SU-DHL-6 (cell line): ENCODE data around the gene CD19.

ENCODE experiments used
- H2AFZ ChIP-seq: fragments of 200-600 bp; sonication (generic); 2 replicates; pipeline ENCODE4 v1.6.1; 2014; ENCODE audit warnings: low read depth, mild to moderate bottlenecking, moderate library complexity, mixed read lengths, antibody characterized with exemption, low read length; ENCODE audit not compliant: severe bottlenecking
- H3F3A ChIP-seq: fragments of 200-600 bp; shearing (Covaris generic); 2 replicates; pipeline ENCODE4 v1.6.0; 2016; ENCODE audit warnings: antibody characterized with exemption, mild to moderate bottlenecking; ENCODE audit not compliant: insufficient read depth
- H3K27ac ChIP-seq: fragments of 200-600 bp; sonication (generic); 2 replicates; pipeline ENCODE4 v1.5.1; 2016; ENCODE audit warnings: low read depth, mild to moderate bottlenecking, low read length, moderate library complexity, mixed read lengths
- H3K27me3 ChIP-seq: fragments of 200-600 bp; sonication (generic), shearing (Covaris generic); 2 replicates; pipeline ENCODE4 v1.6.0; 2014; ENCODE audit warnings: mild to moderate bottlenecking, low read length
- H3K36me3 ChIP-seq: fragments of 200-600 bp; sonication (generic); 2 replicates; pipeline ENCODE4 v1.6.1; 2014; ENCODE audit warnings: mild to moderate bottlenecking, low read length, mixed read lengths
- H3K4me2 ChIP-seq: fragments of 300-600, 200-600 bp; shearing (Covaris generic), sonication (generic); 2 replicates; pipeline ENCODE4 v1.6.0; 2014; ENCODE audit warnings: low read length, low read depth, mild to moderate bottlenecking; ENCODE audit not compliant: poor library complexity, severe bottlenecking
- H3K4me3 ChIP-seq: fragments of 200-600 bp; sonication (generic); 2 replicates; pipeline ENCODE4 v1.5.1; 2014; ENCODE audit warnings: antibody characterized with exemption, low read length, mild to moderate bottlenecking, mixed read lengths; ENCODE audit not compliant: insufficient read depth, poor library complexity, severe bottlenecking
- H3K79me2 ChIP-seq: fragments of 200-600 bp; sonication (generic); 2 replicates; pipeline ENCODE4 v1.6.1; 2014; ENCODE audit warnings: mild to moderate bottlenecking, low read length, moderate library complexity; ENCODE audit not compliant: insufficient read depth
- H3K9ac ChIP-seq: fragments of 200-600 bp; sonication (generic); 2 replicates; pipeline ENCODE4 v1.7.0; 2014; ENCODE audit warnings: mild to moderate bottlenecking, low read length
- H3K9me2 ChIP-seq: fragments of 200-600 bp; sonication (generic); replicated peaks from 2 replicates; pipeline ENCODE4 v1.6.1; 2014; ENCODE audit warnings: low read length; ENCODE audit not compliant: insufficient read depth
- H3K9me3 ChIP-seq: fragments of 200-600 bp; sonication (generic); 2 replicates; pipeline ENCODE4 v1.6.1; 2014; ENCODE audit warnings: low read length, mixed read lengths; ENCODE audit not compliant: insufficient read depth
- H4K20me1 ChIP-seq: fragments of 200-600 bp; sonication (generic); 2 replicates; pipeline ENCODE4 v1.6.1; 2014; ENCODE audit warnings: low read depth, mild to moderate bottlenecking, antibody characterized with exemption, low read length, moderate library complexity, mixed read lengths
- EZH2phosphoT487 ChIP-seq: fragments of 200-600 bp; sonication (generic), shearing (Covaris generic); conservative IDR thresholded peaks from 2 replicates; pipeline ENCODE4 v1.6.1; 2018; ENCODE audit warnings: mild to moderate bottlenecking, antibody characterized with exemption, low read length, moderate library complexity, mixed read lengths
- TF ChIP-seq, protein P1 (sequence below): fragments of 200-600 bp; sonication (generic); IDR thresholded peaks from one replicate; pipeline ENCODE4 v1.5.1; 2017; ENCODE audit warnings: antibody characterized with exemption, mild to moderate bottlenecking, low read length, moderate library complexity; ENCODE audit not compliant: insufficient read depth, poor library complexity, severe bottlenecking

Gene CD19

DNA sequence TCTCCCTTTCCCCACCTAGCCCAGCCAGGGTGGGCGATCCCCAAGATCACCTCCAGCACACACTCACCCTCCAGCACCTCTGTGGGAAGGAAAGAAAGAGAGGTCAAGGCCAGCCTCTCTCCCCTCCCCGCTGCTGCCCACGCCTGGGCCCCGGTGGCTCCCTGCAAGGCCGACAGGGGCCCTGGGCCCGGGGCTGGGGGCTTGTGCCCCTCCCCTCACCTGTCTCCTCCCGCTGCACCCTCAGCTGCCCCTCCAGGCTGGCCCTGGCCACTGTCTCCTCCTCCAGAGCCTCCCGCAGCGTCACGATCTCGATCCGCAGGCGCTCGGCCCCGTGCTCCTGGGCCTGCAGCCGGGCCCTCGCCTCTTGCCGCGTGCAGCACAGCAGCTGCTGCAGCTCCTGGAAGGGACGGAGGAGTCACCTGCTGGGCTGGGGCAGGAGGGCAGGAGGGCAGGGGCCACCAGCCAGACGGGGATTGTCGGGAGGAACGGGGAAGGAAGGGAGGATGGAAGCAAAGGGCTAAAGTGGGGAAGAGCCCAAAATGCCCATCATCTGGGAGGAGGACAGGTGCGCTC lies 25.9 kb upstream of the CD19 start:
- Histone ChIP-seq H3K9me3 (no peaks in the 10 kb centered on the region), H3K79me2 (no peaks in the 10 kb centered on the region), H2AFZ (no peak overlapping the region), H3K27me3 (no peaks in the 10 kb centered on the region), H3K27ac (no peak overlapping the region), H3K9me2 (no peaks in the 10 kb centered on the region), H4K20me1 (no peaks in the 10 kb centered on the region), H3K4me3 (no peak overlapping the region), H3K4me2 (no peak overlapping the region), H3K9ac (no peak overlapping the region), H3K36me3 (no peaks in the 10 kb centered on the region), H3F3A (no peaks in the 10 kb centered on the region)
- TF ChIP-seq, protein P1, sequence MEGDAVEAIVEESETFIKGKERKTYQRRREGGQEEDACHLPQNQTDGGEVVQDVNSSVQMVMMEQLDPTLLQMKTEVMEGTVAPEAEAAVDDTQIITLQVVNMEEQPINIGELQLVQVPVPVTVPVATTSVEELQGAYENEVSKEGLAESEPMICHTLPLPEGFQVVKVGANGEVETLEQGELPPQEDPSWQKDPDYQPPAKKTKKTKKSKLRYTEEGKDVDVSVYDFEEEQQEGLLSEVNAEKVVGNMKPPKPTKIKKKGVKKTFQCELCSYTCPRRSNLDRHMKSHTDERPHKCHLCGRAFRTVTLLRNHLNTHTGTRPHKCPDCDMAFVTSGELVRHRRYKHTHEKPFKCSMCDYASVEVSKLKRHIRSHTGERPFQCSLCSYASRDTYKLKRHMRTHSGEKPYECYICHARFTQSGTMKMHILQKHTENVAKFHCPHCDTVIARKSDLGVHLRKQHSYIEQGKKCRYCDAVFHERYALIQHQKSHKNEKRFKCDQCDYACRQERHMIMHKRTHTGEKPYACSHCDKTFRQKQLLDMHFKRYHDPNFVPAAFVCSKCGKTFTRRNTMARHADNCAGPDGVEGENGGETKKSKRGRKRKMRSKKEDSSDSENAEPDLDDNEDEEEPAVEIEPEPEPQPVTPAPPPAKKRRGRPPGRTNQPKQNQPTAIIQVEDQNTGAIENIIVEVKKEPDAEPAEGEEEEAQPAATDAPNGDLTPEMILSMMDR, result no peak
- no peak for TF ChIP-seq EZH2phosphoT487

DNA sequence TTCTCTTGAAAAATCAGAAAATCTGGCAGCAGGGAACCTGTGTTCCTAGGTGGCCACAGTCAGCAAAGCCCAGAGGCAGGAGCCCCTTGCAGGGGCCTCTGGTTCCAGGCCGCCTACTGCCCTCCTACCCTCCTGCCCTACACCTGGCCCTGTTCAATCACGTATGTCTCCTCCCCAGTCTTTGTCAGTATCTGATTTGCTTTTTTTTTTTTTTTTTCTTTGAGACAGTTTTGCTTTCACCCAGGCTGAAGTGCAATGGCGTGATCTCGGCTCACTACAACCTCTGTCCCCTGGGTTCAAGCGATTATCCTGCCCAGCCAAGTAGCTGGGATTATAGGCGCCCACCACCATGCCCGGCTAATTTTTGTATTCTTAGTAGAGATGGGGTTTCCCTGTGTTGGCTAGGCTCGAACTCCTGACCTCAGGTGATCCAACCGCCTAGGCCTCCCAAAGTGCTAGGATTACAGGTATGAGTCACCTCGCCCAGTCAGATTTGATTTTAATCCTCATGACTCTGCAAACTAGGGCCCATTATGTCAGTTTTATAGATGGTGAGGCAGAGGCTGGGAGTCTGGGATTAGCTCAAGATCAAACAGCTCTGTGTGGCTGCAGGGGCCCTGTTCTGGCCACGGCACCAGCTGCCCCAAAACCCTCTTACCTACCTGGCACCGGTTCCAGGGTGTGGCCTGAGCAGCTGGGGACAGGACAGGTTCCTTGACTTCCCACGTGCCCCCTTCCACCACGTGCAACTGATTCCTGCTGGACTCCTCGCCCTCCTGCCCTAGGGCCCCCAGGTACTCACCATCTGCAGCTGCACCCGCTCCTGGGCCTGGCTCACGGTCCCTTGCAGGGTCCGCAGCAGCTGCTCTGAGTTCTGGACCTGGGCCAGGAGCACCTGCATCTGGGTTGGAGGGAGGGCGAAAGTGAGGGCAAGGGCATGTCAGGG lies 21.4 kb upstream of the CD19 start:
- no peaks in the 10 kb centered on the region for H3K27me3 ChIP-seq
- H3K9me3 ChIP-seq, result no peaks in the 10 kb centered on the region
- no peaks in the 10 kb centered on the region for H3K36me3 ChIP-seq
- no peaks in the 10 kb centered on the region for H3K79me2 ChIP-seq
- no peaks in the 10 kb centered on the region for H3K9me2 ChIP-seq
- TF ChIP-seq EZH2phosphoT487, result no peak
- TF ChIP-seq, protein P1, result no peak
- no peak overlapping the region for H3K9ac ChIP-seq
- no peak overlapping the region for H3K4me3 ChIP-seq
- no peaks in the 10 kb centered on the region for H3F3A ChIP-seq
- no peak overlapping the region for H3K4me2 ChIP-seq
- no peak overlapping the region for H2AFZ ChIP-seq
- no peaks in the 10 kb centered on the region for H4K20me1 ChIP-seq
- H3K27ac ChIP-seq, result no peak overlapping the region

DNA sequence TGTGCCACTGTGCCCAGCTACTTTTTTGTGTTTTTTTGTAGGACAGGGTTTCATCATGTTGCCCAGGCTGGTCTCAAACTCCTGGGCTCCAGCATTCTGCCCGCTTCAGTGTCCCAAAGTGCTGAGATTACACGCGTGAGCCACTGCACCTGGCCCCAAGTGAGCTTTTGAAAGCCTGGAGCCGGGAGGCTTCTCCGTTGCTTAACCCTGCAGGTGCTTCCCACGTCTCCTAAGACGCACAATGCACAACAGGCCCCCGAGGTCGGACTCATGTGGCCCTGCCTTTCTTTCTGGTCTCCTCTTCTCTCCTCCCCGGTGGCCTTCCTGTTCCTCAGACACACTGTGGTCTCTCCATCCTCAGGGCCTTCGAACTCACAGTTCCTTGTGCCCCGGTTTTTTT lies 19.2 kb upstream of the CD19 start:
- Histone ChIP-seq H3K4me2 (no peak overlapping the region), H3K27me3 (no peaks in the 10 kb centered on the region), H3F3A (no peaks in the 10 kb centered on the region), H3K27ac (no peak overlapping the region), H3K4me3 (no peak overlapping the region), H3K9me2 (no peaks in the 10 kb centered on the region), H2AFZ (no peak overlapping the region), H3K36me3 (no peaks in the 10 kb centered on the region), H3K79me2 (no peaks in the 10 kb centered on the region), H3K9me3 (no peaks in the 10 kb centered on the region), H4K20me1 (no peaks in the 10 kb centered on the region), H3K9ac (no peak overlapping the region)
- no peak for TF ChIP-seq EZH2phosphoT487
- TF ChIP-seq, protein P1, result no peak
